Stimulated activated CD4-positive, alpha-beta T cell treated with anti-CD3 and anti-CD28 coated beads, Interleukin-4, amount 100 ng/mL, for 1 hour (primary cell): Measurements from ENCODE around the gene TRPM7.

Experiments
- DNase-seq: peaks from one replicate; pipeline ENCODE4 v3.0.0-alpha.2; 2020

Gene TRPM7

DNA sequence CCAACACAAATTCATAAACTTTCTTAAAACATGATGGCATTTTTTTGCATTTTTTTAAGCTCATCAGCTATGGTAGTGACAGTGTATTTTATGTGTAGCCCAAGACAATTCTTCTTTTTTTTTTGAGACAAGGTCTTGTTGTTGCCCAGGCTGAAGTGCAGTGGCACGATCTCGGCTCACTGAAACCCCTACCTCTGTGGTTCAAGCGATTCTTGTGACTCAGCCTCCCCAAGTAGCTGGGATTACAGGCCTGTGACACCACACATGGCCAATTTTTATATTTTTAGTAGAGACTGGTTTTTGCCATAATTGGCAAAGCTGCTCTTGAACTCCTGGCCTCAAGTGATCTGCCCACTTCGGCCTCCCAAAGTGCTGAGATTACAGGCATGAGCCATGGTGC lies 122.8 kb downstream of the TRPM7 start:
- DNase-seq = no peak

DNA sequence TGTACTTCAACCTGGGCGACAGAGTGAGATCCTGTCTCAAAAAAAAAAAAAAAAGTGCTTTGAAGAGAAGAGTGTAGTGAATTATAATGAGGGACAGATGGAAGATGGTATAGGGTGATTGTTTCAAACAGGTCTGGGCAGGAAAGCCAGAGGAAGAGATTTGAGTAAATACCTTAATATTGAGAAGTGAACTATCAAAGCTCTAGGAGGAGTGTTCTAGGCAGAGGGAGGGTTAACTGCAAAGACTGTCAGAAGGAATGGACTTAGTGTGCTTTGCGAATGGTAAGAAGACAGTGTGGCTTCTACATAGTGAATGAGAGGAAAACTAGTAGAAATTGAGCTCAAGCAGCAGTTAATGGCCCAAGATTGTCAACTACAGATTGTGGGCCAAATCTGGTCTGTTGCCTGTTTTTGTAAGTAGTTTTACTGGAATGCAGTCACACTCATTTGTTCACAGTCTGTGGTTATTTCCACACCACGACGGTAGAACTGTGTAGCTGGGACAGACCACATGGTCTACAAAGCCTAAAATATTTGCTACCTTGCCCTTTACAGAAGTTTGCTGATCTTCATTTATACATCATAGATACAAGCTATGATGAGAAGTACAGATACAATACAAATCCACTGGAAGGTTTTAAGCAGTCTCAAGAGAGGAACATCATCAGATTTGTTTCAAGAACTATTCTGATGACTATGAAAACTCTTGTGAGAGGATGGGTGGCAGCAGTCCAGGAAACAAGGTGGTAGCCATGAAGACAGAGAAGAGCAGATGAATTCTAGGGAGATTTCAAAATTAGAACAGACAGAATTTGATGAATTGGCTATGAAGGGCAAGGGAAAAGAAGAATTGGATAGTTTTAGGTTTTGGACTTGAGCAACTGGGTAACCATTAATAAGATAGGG lies 123.6 kb downstream of the TRPM7 start:
- no peak for DNase-seq

DNA sequence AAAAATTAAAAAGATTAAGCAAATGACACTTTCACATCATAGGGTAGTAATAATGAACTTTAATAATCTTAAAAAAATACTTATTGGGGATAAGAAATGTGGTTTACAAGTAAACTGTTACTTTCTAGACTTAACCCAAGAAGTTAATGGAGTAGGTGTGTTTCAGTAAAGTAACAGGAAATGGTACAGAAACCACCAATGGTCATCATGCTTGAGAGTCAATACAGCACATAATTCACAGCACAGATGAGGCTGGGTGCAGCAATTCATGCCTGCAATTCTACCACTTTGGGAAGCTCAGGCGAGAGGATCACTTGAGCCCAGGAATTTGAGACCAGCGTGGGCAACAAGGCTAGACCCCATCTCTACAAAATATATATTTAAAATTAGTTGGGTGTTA lies 128.6 kb downstream of the TRPM7 start:
- DNase-seq = no peak

DNA sequence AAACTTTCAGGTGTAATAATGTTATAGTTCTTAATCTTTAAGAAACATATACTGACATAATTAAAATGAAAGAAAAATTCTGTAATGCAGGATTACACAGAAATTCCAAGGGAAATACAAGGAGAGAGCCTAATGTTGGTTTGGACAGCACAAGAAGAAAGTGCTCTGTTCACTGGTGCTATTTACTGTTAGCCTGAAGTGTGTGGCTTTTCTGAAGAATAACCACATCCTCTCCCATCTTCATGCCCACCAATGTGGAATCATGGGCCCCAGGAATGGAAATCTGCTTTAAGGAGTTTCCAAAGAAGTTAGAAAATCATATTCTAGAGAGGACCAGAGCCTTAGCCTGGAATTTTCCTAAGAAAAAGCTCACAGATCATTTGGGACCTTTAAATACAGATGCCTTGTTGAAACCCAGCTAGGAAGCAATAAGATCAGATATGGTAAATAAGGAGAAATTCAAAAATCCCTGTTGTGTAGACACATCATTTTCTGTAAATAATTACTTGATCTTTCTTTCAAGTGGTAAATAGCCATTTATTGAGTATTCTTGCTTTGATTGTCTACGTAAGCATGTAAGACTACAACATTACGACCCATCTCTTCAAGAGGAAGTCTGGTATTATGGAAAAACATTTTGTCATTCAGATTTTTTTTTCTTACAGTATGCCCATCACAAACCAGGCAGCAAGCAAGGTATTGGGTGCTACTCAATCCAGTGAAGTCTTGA lies 129.8 kb downstream of the TRPM7 start:
- DNase-seq = no peak

DNA sequence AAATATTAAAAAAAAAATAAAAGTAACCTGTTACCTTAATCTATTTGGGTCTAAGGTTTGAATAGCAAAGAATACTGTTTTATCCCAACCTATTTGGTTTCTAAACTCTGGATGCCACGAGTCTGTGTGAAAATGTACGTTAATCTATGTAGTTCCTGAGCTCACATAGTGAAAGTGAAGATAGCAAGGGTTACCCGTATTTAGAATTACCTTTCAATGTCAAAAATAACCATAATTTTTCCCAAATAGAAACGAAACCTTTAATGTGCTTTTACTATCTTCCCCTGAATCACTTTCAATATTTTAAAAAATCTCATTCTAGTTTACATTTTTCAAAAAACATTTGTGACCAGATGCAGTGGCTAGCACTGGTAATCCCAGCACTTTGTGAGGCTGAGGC lies 134.4 kb downstream of the TRPM7 start:
- DNase-seq = no peak

DNA sequence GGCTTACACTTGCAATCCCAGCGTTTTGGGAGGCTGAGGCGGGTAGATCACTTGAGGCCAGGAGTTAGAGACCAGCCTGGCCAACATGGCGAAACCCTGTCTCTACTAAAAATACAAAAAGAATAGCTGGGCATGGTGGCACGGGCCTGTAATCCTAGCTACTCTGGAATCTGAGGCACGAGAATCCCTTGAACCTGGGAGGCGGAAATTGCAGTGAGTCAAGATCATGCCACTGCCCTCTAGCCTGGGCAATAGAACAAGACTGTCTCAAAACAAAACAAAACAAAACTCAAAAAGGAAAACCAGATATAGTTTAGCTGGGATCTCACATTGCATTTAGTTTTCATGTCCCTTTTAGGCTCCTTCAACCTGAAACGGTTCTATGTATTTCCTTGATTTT lies 137.3 kb downstream of the TRPM7 start:
- DNase-seq = no peak

DNA sequence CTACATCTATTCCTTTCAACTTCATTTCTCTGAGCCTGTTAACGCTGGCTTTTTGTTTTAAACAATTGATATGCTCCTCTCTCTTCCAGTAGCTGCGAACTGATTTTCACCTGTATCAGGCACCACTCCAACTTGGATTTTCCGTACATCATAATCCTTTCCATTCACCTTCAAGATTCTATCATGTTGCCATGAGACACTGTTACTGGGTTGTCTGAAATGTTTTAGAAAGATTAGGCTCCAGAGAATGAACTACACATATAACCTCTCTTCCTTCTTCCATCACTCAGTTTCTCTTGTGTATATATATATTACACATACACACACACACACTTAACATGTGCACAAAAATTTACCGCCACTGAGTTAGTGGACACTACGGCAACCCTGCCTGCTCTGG lies 140.0 kb downstream of the TRPM7 start, which contains the start of gene USP50:
USP50 (minus strand) TSS at position 101 of the 400 bp plus-strand sequence. CDS start 141 bp downstream, outside the sequence.
- no peak for DNase-seq

DNA sequence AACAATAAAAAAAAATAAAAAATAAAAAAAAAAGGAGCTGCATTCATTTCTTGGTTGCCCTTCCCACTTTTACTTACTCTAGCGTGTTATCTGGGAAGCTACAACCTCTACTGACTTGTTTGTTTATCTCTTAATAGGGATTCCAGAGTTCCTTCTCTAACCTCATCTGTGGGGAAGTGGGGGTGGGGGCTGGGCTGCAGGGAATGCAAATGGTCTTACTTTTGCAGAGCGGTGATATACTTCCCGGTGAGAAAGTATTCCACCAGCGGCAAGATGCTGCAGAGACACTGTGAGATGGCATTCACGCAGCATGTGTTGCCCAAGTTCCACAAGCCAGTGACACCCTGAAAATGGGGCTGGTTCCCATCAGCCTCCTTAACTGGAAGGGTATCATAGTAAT lies 142.2 kb downstream of the TRPM7 start:
- no peak for DNase-seq

DNA sequence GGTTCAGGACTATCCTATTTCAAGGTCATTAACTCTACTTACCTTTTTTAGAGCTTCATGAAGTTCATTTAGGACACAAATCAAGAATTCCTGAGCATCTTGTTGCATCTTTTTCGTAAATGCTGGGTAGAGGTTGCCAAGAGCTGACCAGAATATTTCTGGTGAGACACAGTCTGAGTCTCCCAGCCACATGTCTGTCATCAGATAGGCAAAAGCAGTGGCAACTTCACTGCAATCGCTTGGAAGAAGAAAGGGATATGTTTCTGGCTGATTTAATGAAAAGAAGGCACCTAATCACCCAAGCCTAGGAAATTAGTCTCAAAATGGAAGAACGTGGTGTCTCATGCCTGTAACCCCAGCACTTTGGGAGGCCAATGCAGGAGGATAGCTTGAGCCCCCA lies 143.0 kb downstream of the TRPM7 start:
- no peak for DNase-seq

DNA sequence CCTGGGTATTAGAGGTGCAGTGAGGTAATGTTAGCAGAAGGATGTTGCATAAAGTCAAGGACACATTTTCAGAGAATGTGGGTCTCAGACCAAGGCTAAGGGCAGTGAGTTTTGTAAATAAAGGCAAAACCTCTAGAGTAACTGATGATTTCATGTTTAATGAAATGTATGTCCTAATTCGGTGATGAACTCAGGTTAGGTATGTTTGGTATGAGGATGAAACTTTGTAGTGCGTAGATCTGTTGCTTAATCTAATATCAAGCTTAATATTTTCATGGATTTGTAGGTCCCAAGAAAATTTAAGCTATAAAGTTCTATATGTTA lies 143.7 kb downstream of the TRPM7 start:
- no peak for DNase-seq

DNA sequence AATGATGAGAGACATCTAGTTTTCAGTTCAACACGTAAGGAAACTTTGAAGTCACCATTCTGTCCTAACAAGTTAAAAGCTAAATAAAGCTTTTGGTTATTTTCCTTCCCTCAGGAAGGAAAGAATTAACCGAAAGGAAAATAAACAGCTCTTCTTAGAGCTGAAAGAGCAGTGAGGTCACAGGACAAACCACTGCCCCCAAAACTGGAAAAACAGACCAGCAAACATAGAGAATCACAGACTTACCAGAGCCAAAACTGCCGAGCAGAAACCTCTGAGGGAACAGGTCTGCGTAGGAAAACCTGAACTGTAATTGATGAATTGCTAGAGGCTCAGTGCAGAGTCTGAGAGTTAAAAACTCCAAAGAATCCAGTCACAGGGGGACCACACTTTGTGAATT lies 154.8 kb downstream of the TRPM7 start:
- DNase-seq = no peak

DNA sequence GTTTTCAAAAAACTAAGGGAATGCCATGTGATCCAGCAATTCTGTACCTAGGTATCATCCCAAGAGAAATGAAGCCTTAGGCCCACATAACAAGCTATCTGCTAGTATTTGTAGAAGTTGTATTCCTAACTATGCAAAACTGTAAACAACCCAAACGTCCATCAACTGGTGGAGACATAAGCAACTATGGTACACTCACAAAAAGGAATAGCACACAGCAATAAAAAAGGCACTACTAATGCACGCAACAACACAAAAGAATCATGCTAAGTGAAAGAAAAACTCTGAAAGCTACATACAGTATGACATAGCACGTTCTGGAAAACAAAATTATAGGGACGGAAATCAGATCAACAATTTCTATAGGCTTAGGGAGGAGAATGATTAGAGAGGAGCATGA lies 155.4 kb downstream of the TRPM7 start:
- no peak for DNase-seq

DNA sequence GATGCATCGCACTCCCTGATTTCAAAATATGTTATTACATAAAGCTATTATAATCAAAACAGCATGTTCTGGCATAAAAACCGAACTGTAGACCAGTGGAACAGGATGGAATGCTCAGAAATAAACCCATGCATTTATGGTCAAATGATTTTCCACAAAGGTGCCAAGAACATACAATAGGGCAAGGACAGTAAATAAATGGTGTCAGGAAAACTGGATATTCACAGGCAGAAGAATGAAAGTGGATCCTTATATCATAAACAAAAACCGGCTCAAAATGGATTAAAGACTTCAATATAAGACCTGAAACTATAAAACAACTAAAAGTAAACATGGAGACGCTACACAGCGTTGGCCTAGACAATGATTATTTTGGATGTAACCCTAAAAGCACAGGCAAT lies 162.7 kb downstream of the TRPM7 start:
- no peak for DNase-seq

DNA sequence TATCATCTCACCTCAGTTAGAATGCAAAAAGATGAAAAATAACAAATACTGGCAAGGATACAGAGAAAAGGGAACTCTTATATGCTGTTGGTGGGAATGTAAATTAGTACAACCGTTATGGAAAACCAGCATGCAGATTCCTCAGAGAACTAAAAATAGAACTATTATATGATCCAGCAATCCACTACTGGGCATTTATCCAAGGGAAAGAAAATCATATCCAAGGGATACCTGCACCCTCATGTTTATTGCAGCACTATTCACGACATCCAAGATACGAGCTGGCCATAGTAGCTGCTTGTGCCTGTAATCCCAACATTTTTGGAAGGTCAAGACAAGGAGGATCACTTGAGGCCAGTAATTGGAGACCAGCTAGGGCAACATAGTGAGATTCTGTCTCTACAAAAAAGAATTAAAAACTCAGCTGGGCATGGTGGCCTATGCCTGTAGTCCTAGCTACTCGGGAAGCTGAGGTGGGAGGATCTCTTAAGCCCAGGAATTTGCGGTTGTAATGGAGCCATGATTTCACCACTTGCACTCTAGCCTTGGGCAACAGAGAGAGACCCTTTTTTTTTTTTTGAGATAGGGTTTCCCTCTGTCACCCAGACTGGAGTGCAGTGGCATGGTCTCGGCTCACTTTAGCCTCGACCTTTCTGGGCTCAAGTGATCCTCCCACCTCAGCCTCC lies 166.7 kb downstream of the TRPM7 start:
- DNase-seq = no peak

DNA sequence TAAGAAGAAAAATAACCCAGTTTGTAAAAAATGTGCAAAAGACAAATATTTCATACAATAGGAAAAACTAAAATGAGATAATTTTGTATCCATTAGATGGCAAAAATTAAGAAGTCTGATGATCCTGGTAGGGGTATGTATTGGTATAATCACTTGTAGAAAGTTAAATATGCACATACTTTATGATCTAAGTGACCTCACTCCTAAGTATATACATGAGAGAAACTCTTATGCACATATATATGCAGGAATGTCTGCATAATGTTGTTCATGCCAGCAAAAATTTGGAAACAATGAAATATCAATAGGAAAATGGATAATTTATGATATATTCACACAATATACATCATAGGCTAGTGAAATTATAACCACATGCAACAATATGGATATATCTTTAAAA lies 173.6 kb downstream of the TRPM7 start:
- no peak for DNase-seq
